Measurements from ENCODE around the gene KIAA1217. TPM values are rescaled to one million over a fixed set of nuclear protein-coding genes. Genes with fewer than 3 reads are reported as not detected.

The KIAA1217 gene
- total and polyA plus RNA-seq, 9 of the 15 experiments (the other 6 are each of a cell fraction or from before 2014, with no cell fraction given) = 0.04 TPM; not detected in 8

DNA sequence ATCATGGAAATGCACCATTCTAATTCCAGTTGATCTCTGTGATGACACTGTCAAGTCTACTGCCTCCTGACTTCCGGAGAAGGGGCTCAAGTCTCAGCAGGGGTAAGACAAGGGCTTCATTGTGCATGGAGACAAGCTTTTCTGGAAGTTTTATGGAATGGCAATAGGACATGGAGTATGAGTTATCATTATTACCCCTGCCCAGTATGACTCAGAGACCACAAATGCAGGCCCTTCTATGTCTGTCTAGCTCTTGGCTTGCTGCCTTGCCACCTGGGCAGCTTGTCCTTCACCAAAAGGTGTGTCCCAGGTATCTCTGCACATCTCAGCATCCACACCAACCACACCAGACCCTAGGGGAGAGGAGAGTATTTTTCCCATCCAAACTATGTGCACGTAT, 34.9 kb upstream of the KIAA1217 start:
- Histone ChIP-seq H3K9me3 (replicated peaks; ENCODE audit: control insufficient read depth, insufficient read depth, low read depth, low read length) (no peaks in the 10 kb centered on the region), H4K20me1 (replicated peaks; ENCODE audit: control insufficient read depth, insufficient read depth, low read length) (no peaks in the 10 kb centered on the region), H3K9ac (ENCODE audit: insufficient read depth in 1 of 2, low read depth in 2 of 2, low read length in 2 of 2) (no peak overlapping the region), H3K4me2 (ENCODE audit: insufficient read depth, low read length) (no peak overlapping the region), H3K4me1 (replicated peaks in 1 of 2; ENCODE audit: control insufficient read depth in 2 of 2, insufficient read depth in 2 of 2, low read length in 2 of 2) (no peaks in the 10 kb centered on the region), H3K27me3 (ENCODE audit: control insufficient read depth in 2 of 2, insufficient read depth in 2 of 2, low read length in 2 of 2) (no peaks in the 10 kb centered on the region), H3K27ac (ENCODE audit: extremely low read depth, low read depth, low read length) (no peak overlapping the region), H3K4me3 (no peak overlapping the region), H3K36me3 (ENCODE audit: control insufficient read depth, insufficient read depth, low read length) (no peaks in the 10 kb centered on the region), H3K79me2 (ENCODE audit: control insufficient read depth, insufficient read depth, low read length) (no peaks in the 10 kb centered on the region), H3K9me1 (ENCODE audit: control insufficient read depth, insufficient read depth, low read length) (no peaks in the 10 kb centered on the region), H2AFZ (ENCODE audit: low read depth, low read length) (no peak overlapping the region)
- no peak for TF ChIP-seq SRF (CRISPR knock-in tag; IDR thresholded peaks at IDR 0.05)
- TF ChIP-seq, protein P1, sequence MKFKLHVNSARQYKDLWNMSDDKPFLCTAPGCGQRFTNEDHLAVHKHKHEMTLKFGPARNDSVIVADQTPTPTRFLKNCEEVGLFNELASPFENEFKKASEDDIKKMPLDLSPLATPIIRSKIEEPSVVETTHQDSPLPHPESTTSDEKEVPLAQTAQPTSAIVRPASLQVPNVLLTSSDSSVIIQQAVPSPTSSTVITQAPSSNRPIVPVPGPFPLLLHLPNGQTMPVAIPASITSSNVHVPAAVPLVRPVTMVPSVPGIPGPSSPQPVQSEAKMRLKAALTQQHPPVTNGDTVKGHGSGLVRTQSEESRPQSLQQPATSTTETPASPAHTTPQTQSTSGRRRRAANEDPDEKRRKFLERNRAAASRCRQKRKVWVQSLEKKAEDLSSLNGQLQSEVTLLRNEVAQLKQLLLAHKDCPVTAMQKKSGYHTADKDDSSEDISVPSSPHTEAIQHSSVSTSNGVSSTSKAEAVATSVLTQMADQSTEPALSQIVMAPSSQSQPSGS (CRISPR knock-in tag; IDR thresholded peaks at IDR 0.05) = no peak
- ChIA-PET CTCF (ENCODE audit: low intra/inter-chr PET ratio) (no interaction called here), POLR2A (no interaction called here)
- in situ Hi-C loops (cut with MboI) (no loop called here), intact Hi-C loops (cut with micrococcal nuclease) (no loop called here)
- ATAC-seq (no peak), FAIRE-seq (no peak), DNase-seq (ENCODE audit: extremely low read depth in 1 of 4, low spot score in 3 of 4) (no peak)
- 0% methylated on average over 2 of the region's 2 CpGs for WGBS (ENCODE audit: insufficient coverage, low coverage, missing lambda C conversion rate)
- BruUV-seq (replicated peaks) = no TSS peak

DNA sequence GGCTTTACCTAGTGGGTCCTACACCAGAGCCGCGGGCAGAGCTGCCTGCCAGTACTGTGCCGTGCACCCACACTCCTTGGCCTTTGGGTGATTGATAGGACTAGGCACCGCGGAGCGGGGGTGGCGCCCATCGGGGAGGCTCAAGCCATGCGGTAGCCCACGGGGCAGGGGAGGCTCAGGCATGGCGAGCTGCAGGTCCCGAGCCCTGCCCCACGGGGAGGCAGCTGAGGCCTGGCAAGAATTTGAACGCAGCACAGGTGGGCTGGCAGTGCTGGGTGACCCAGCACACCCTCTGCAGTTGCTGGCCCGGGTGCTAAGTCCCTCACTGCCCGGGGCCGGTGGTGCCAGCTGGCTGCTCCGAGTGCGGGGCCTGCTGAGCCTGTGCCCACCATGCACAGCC, 32.3 kb upstream of the KIAA1217 start:
- DNase-seq (ENCODE audit: extremely low read depth in 1 of 4, low spot score in 3 of 4) = no peak
- Histone ChIP-seq H3K27me3 (ENCODE audit: control insufficient read depth in 2 of 2, insufficient read depth in 2 of 2, low read length in 2 of 2) (no peaks in the 10 kb centered on the region), H2AFZ (ENCODE audit: low read depth, low read length) (no peak overlapping the region), H3K9me1 (ENCODE audit: control insufficient read depth, insufficient read depth, low read length) (no peaks in the 10 kb centered on the region), H3K4me3 (no peak overlapping the region), H3K9ac (ENCODE audit: insufficient read depth in 1 of 2, low read depth in 2 of 2, low read length in 2 of 2) (no peak overlapping the region), H3K27ac (ENCODE audit: extremely low read depth, low read depth, low read length) (no peak overlapping the region), H3K4me2 (ENCODE audit: insufficient read depth, low read length) (no peak overlapping the region), H3K9me3 (replicated peaks; ENCODE audit: control insufficient read depth, insufficient read depth, low read depth, low read length) (no peaks in the 10 kb centered on the region), H3K79me2 (ENCODE audit: control insufficient read depth, insufficient read depth, low read length) (no peaks in the 10 kb centered on the region), H4K20me1 (replicated peaks; ENCODE audit: control insufficient read depth, insufficient read depth, low read length) (no peaks in the 10 kb centered on the region), H3K36me3 (ENCODE audit: control insufficient read depth, insufficient read depth, low read length) (no peaks in the 10 kb centered on the region), H3K4me1 (replicated peaks in 1 of 2; ENCODE audit: control insufficient read depth in 2 of 2, insufficient read depth in 2 of 2, low read length in 2 of 2) (no peaks in the 10 kb centered on the region)
- TF ChIP-seq ZSCAN29 (IDR thresholded peaks at IDR 0.05) = no peak
- intact Hi-C loops (cut with micrococcal nuclease) = no loop called here
- no peak for FAIRE-seq
- POLR2A ChIA-PET = no interaction called here
- CTCF ChIA-PET (ENCODE audit: low intra/inter-chr PET ratio) = no interaction called here
- WGBS (ENCODE audit: insufficient coverage, low coverage, missing lambda C conversion rate) = 0% methylated on average over 14 of the region's 19 CpGs
- ATAC-seq = no peak
- in situ Hi-C loops (cut with MboI) = no loop called here
- no TSS peak for BruUV-seq (replicated peaks)
